Measurements from ENCODE around the gene PDZD7.

GRCh38 chr10:101003639-101004206, 27.2 kb downstream of the PDZD7 start:
- TF ChIP-seq CTCF (IDR thresholded peaks at IDR 0.05; ENCODE audit: low read depth, low read length) (no peak), POLR2A (IDR thresholded peaks at IDR 0.05; ENCODE audit: extremely low read depth, insufficient read length) (no peak), MYC (IDR thresholded peaks at IDR 0.05; ENCODE audit: low read depth, low read length) (no peak), MAX (IDR thresholded peaks at IDR 0.05; ENCODE audit: low read depth, low read length) (no peak)

Data from NB4 (cell line).